ENCODE data around the gene SP3.

- TF ChIP-seq CTCF (conservative IDR thresholded peaks at IDR 0.05; ENCODE audit: low read depth, low read length) (no peak), EZH2 (IDR thresholded peaks at IDR 0.05; ENCODE audit: borderline replicate concordance, low read depth, low read length, poor library complexity, severe bottlenecking) (no peak)
Measured at GRCh38 chr2:173959358-173959884, 5.8 kb downstream of the SP3 start.

Measured in A673 (cell line).